ENCODE measurements around the gene ARHGEF39. TPM values are rescaled to one million over a fixed set of nuclear protein-coding genes. Genes with fewer than 3 reads are reported as not detected.

The ARHGEF39 gene
- polyA plus RNA-seq, 2 of the 4 experiments (the other 2 are of a cell fraction): 17.6 to 19.5 TPM

- TF ChIP-seq CBX8 (IDR thresholded peaks at IDR 0.05) (no peak), RFX5 (IDR thresholded peaks at IDR 0.05) (no peak)
Measured at GRCh38 chr9:35703906-35704672, 39.1 kb upstream of the ARHGEF39 start (continued).

GRCh38 chr9:35702696-35703095 is 37.7 kb upstream of the ARHGEF39 start:
- ATAC-seq: no peak
- WGBS (ENCODE audit: missing lambda C conversion rate): 96% methylated on average over 7 of the region's 7 CpGs
- H3K9me3 ChIP-seq: no peaks in the 10 kb centered on the region
- no peak for TF ChIP-seq RFX5 (IDR thresholded peaks at IDR 0.05)
- TF ChIP-seq PHF8 (IDR thresholded peaks at IDR 0.05; ENCODE audit: borderline replicate concordance, low read depth): no peak
- no peak for TF ChIP-seq CHD4 (IDR thresholded peaks at IDR 0.05; ENCODE audit: borderline replicate concordance)
- TF ChIP-seq CEBPB (IDR thresholded peaks at IDR 0.05): no peak
- no peak for TF ChIP-seq NFE2L2 (conservative IDR thresholded peaks at IDR 0.05; ENCODE audit: low read length)
- no peak for TF ChIP-seq POLR2A (IDR thresholded peaks at IDR 0.05; ENCODE audit: low read length)
- no peak for TF ChIP-seq CBX8 (IDR thresholded peaks at IDR 0.05)
- no peak for TF ChIP-seq ESRRA (IDR thresholded peaks at IDR 0.05; ENCODE audit: borderline replicate concordance, low read length)
- no peak for TF ChIP-seq ATOH8 (CRISPR knock-in tag; IDR thresholded peaks at IDR 0.05; ENCODE audit: low read depth)
- no peak for TF ChIP-seq HES2 (IDR thresholded peaks at IDR 0.05)
- TF ChIP-seq MAX (IDR thresholded peaks at IDR 0.05): no peak
- no peak for TF ChIP-seq FOSL2 (IDR thresholded peaks at IDR 0.05)
- TF ChIP-seq FOSL2 (CRISPR knock-in tag; IDR thresholded peaks at IDR 0.05): no peak
- CTCF ChIA-PET: interaction anchor here (31.4 to 32.5 kb wide), 2 partner anchors 1 to 15 kb away, joined by 758 read pairs; partner anchors contain the start of genes CREB3, TLN1 and TPM2
- no peak for DNase-seq (ENCODE audit: low read depth in 1 of 2, low spot score in 1 of 2)
- no peak overlapping the region for H3K4me3 ChIP-seq
- POLR2A ChIA-PET: no interaction called here
- H3K27ac ChIP-seq: no peak overlapping the region
- FAIRE-seq: no peak
- H3K4me1 ChIP-seq: no peaks in the 10 kb centered on the region
- no peak overlapping the region for H3K4me2 ChIP-seq

GRCh38 chr9:35700942-35701341 is 35.9 kb upstream of the ARHGEF39 start:
- Histone ChIP-seq H3K4me2 (no peak overlapping the region), H3K4me3 (no peak overlapping the region), H3K27ac (no peak overlapping the region), H3K4me1 (peaks cover 9% of the 10 kb centered on the region), H3K9me3 (no peaks in the 10 kb centered on the region)
- CTCF ChIA-PET: interaction anchor here (1.1 to 32.5 kb wide), 8 partner anchors 17 to 90 kb away, joined by 3 to 758 read pairs (median 5); partner anchors contain the start of genes ARHGEF39, CCDC107, CREB3 and RMRP
- DNase-seq (ENCODE audit: low read depth in 1 of 2, low spot score in 1 of 2): no peak
- no peak for FAIRE-seq
- POLR2A ChIA-PET: no interaction called here
- ATAC-seq: no peak
- no peak for TF ChIP-seq POLR2A (IDR thresholded peaks at IDR 0.05; ENCODE audit: low read length)
- no peak for TF ChIP-seq RCOR1 (IDR thresholded peaks at IDR 0.05; ENCODE audit: low read depth, low read length)
- no peak for TF ChIP-seq EHMT2 (IDR thresholded peaks at IDR 0.05; ENCODE audit: low read depth)
- TF ChIP-seq MYC (IDR thresholded peaks at IDR 0.05; ENCODE audit: borderline replicate concordance, low read length): no peak
- no peak for TF ChIP-seq POLR2AphosphoS2 (conservative IDR thresholded peaks at IDR 0.05; ENCODE audit: low read length)
- no peak for TF ChIP-seq PBX3 (IDR thresholded peaks at IDR 0.05)
- TF ChIP-seq KDM5A (IDR thresholded peaks at IDR 0.05): no peak
- TF ChIP-seq FOXS1 (CRISPR knock-in tag; IDR thresholded peaks at IDR 0.05): no peak
- no peak for TF ChIP-seq SREBF2 (IDR thresholded peaks at IDR 0.05)
- TF ChIP-seq RNF2 (IDR thresholded peaks at IDR 0.05; ENCODE audit: borderline replicate concordance, low read depth): no peak
- no peak for TF ChIP-seq PHF8 (IDR thresholded peaks at IDR 0.05; ENCODE audit: borderline replicate concordance, low read depth)
- TF ChIP-seq CEBPB (IDR thresholded peaks at IDR 0.05): no peak
- TF ChIP-seq USF2 (IDR thresholded peaks at IDR 0.05): no peak
- TF ChIP-seq REST (IDR thresholded peaks at IDR 0.05): no peak
- TF ChIP-seq TFCP2L1 (CRISPR knock-in tag; IDR thresholded peaks at IDR 0.05): no peak
- TF ChIP-seq CBX2 (IDR thresholded peaks at IDR 0.05; ENCODE audit: borderline replicate concordance, low read depth): no peak
- TF ChIP-seq CHD4 (IDR thresholded peaks at IDR 0.05; ENCODE audit: borderline replicate concordance): no peak

All from A549 (cell line).